ENCODE data around the gene PPM1L. TPM values are rescaled to one million over a fixed set of nuclear protein-coding genes. Genes with fewer than 3 reads are reported as not detected.

Gene PPM1L
- total RNA-seq, 1 experiment from 2014 or later, result 13.2 TPM

- H3K9me2 ChIP-seq (ENCODE audit: insufficient read depth), result no peaks in the 10 kb centered on the region
- H3K4me3 ChIP-seq (replicated peaks in 1 of 2; ENCODE audit: low read depth in 1 of 2, low read length in 2 of 2), result no peak overlapping the region
- no peak overlapping the region for H2AFZ ChIP-seq (ENCODE audit: low read depth, low read length, poor library complexity, severe bottlenecking)
- no TSS peak for BruUV-seq (replicated peaks)
- H3K36me3 ChIP-seq (ENCODE audit: control insufficient read depth in 1 of 2, insufficient read depth in 2 of 2, low read length in 2 of 2), result no peaks in the 10 kb centered on the region
- H3K9ac ChIP-seq (ENCODE audit: low read length), result no peak overlapping the region
- no peaks in the 10 kb centered on the region for H4K20me1 ChIP-seq (ENCODE audit: insufficient read depth)
- no peak overlapping the region for H3K27ac ChIP-seq (ENCODE audit: low read depth, low read length)
- no peaks in the 10 kb centered on the region for H3K27me3 ChIP-seq (ENCODE audit: insufficient read depth, low read length)
- H3K4me1 ChIP-seq (ENCODE audit: control insufficient read depth in 1 of 2, insufficient read depth in 2 of 2, low read length in 2 of 2), result no peaks in the 10 kb centered on the region
- no peak for ATAC-seq
- CTCF ChIA-PET, result no interaction called here
- H3K9me3 ChIP-seq (ENCODE audit: control insufficient read depth in 1 of 2, insufficient read depth in 1 of 2, low read depth in 1 of 2, low read length in 2 of 2), result no peaks in the 10 kb centered on the region
- RAD21 ChIA-PET (ENCODE audit: low non-redundant PET in 1 of 2, low total read pairs in 2 of 2, uncharacterized antibody in 2 of 2, unreplicated experiment in 2 of 2), result no interaction called here
- no peak for DNase-seq (ENCODE audit: low read depth, low spot score)
- H3K4me2 ChIP-seq (ENCODE audit: low read length), result no peak overlapping the region
- TF ChIP-seq YY1 (IDR thresholded peaks at IDR 0.05; ENCODE audit: extremely low read depth, insufficient replicate concordance, low read depth, low read length) (no peak), TCF7L2 (IDR thresholded peaks at IDR 0.05; ENCODE audit: borderline replicate concordance, extremely low read depth, insufficient read depth, insufficient read length) (no peak), POLR2AphosphoS5 (IDR thresholded peaks at IDR 0.05; ENCODE audit: low read depth, low read length) (no peak), SIN3A (IDR thresholded peaks at IDR 0.05; ENCODE audit: low read depth) (no peak), SP1 (IDR thresholded peaks at IDR 0.05; ENCODE audit: low read depth) (no peak), ATF3 (IDR thresholded peaks at IDR 0.05) (no peak), POLR2A (IDR thresholded peaks at IDR 0.05; ENCODE audit: borderline replicate concordance, extremely low read depth, insufficient read depth, insufficient read length) (no peak), EZH2phosphoT487 (IDR thresholded peaks at IDR 0.05; ENCODE audit: borderline replicate concordance) (no peak), FOSL1 (IDR thresholded peaks at IDR 0.05; ENCODE audit: low read depth) (no peak), ZFX (IDR thresholded peaks at IDR 0.05) (no peak)
- TF ChIP-seq, protein P1, sequence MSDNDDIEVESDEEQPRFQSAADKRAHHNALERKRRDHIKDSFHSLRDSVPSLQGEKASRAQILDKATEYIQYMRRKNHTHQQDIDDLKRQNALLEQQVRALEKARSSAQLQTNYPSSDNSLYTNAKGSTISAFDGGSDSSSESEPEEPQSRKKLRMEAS (IDR thresholded peaks at IDR 0.05), result no peak
- intact Hi-C loops (cut with micrococcal nuclease), result no loop called here
- H3K79me2 ChIP-seq (ENCODE audit: insufficient read depth, low read length), result no peaks in the 10 kb centered on the region
- POLR2A ChIA-PET, result no interaction called here
Observed at GRCh38 chr3:161038725-161039124, 282.7 kb downstream of the PPM1L start.

- no peak for DNase-seq (ENCODE audit: low read depth, low spot score)
Observed at GRCh38 chr3:161042023-161042501, 286.0 kb downstream of the PPM1L start.

More at GRCh38 chr3:161042023-161042501, 286.0 kb downstream of the PPM1L start:
- Histone ChIP-seq H3K36me3 (ENCODE audit: control insufficient read depth in 1 of 2, insufficient read depth in 2 of 2, low read length in 2 of 2) (no peaks in the 10 kb centered on the region), H3K9me2 (ENCODE audit: insufficient read depth) (no peaks in the 10 kb centered on the region), H4K20me1 (ENCODE audit: insufficient read depth) (no peaks in the 10 kb centered on the region), H3K4me1 (ENCODE audit: control insufficient read depth in 1 of 2, insufficient read depth in 2 of 2, low read length in 2 of 2) (no peaks in the 10 kb centered on the region), H3K4me2 (ENCODE audit: low read length) (no peak overlapping the region), H3K9ac (ENCODE audit: low read length) (no peak overlapping the region), H2AFZ (ENCODE audit: low read depth, low read length, poor library complexity, severe bottlenecking) (no peak overlapping the region), H3K9me3 (ENCODE audit: control insufficient read depth in 1 of 2, insufficient read depth in 1 of 2, low read depth in 1 of 2, low read length in 2 of 2) (no peaks in the 10 kb centered on the region), H3K4me3 (replicated peaks in 1 of 2; ENCODE audit: low read depth in 1 of 2, low read length in 2 of 2) (no peak overlapping the region), H3K27me3 (ENCODE audit: insufficient read depth, low read length) (no peaks in the 10 kb centered on the region), H3K27ac (ENCODE audit: low read depth, low read length) (no peak overlapping the region), H3K79me2 (ENCODE audit: insufficient read depth, low read length) (no peaks in the 10 kb centered on the region)
- no TSS peak for BruUV-seq (replicated peaks)
- RAD21 ChIA-PET (ENCODE audit: low non-redundant PET in 1 of 2, low total read pairs in 2 of 2, uncharacterized antibody in 2 of 2, unreplicated experiment in 2 of 2), result no interaction called here
- ATAC-seq, result no peak
- POLR2A ChIA-PET, result no interaction called here
- intact Hi-C loops (cut with micrococcal nuclease), result no loop called here
- CTCF ChIA-PET, result no interaction called here
- TF ChIP-seq TCF7L2 (IDR thresholded peaks at IDR 0.05; ENCODE audit: borderline replicate concordance, extremely low read depth, insufficient read depth, insufficient read length) (no peak), SP1 (IDR thresholded peaks at IDR 0.05; ENCODE audit: low read depth) (no peak), FOSL1 (IDR thresholded peaks at IDR 0.05; ENCODE audit: low read depth) (no peak)

Measured in HCT116 (cell line).